Activated B cell treated with CpG ODN at 0.5 μM for 24 hours (primary cell): ENCODE measurements around the gene MRPL28. TPM values are rescaled to one million over a fixed set of nuclear protein-coding genes. Genes with fewer than 3 reads are reported as not detected.
"Not testable (repeated sequence)": the region's sequence is repeated elsewhere in the genome, so short reads cannot be mapped to it uniquely, and the experiment has no call there.

Experiments
- ATAC-seq: fragments of 200-7000 bp; cut with Tn5 transposase; one replicate; pipeline ENCODE4 v1.10.0; 2021; ENCODE audit warnings: low read depth, mild to moderate bottlenecking, moderate library complexity
- CTCF ChIA-PET: fragments of 350-600 bp; sonication (Branson Sonifier 250); formaldehyde crosslinking; loops from one replicate; lab custom pipeline; 2021; ENCODE audit warnings: antibody characterized with exemption; lab: Charles Lee
- POLR2A ChIA-PET: fragments of 350-600 bp; sonication (Branson Sonifier 250); formaldehyde crosslinking; loops from one replicate; lab custom pipeline; 2021; ENCODE audit warnings: antibody characterized with exemption; lab: Charles Lee
- DNase-seq: peaks from one replicate; pipeline ENCODE4 v3.0.0; 2022
- H3K27ac Mint-ChIP-seq: one replicate; pipeline ENCODE4 v1.8.0; 2020; ENCODE audit warnings: mixed read lengths
- H3K27me3 Mint-ChIP-seq: one replicate; pipeline ENCODE4 v1.8.0; 2021; ENCODE audit warnings: mixed read lengths
- H3K36me3 Mint-ChIP-seq: one replicate; pipeline ENCODE4 v1.8.0; 2021; ENCODE audit warnings: low read depth, mixed read lengths
- H3K4me1 Mint-ChIP-seq: one replicate; pipeline ENCODE4 v1.8.0; 2021; ENCODE audit warnings: mixed read lengths
- H3K4me3 Mint-ChIP-seq: one replicate; pipeline ENCODE4 v1.8.0; 2020; ENCODE audit warnings: mild to moderate bottlenecking, mixed read lengths
- H3K9me3 Mint-ChIP-seq: one replicate; pipeline ENCODE4 v1.8.0; 2020; ENCODE audit warnings: mixed read lengths
- CTCF ChIP-seq: fragments of 200-600 bp; IDR thresholded peaks from one replicate; pipeline ENCODE4 v1.8.0; 2022; ENCODE audit warnings: antibody characterized with exemption, mild to moderate bottlenecking
- intact Hi-C: fragments of 100-400 bp; cut with micrococcal nuclease; formaldehyde crosslinking; loops from one replicate; pipeline ENCODE4 v1.15.1; 2024
- total RNA-seq: library from RNA; stranded (reverse); gene quantifications from 2 replicates; pipeline ENCODE4 v1.2.3, GENCODE V29; 2022

The MRPL28 gene
- total RNA-seq, 1 donor from 2014 or later, result 82.4 TPM

GRCh38 chr16:345772-346171 lies 24.6 kb downstream of the MRPL28 start:
- Mint-ChIP-seq H3K27me3 (no peaks in the 10 kb centered on the region), H3K9me3 (no peaks in the 10 kb centered on the region), H3K27ac (no peak overlapping the region), H3K36me3 (peaks cover 54% of the 10 kb centered on the region), H3K4me1 (peaks cover 50% of the 10 kb centered on the region), H3K4me3 (no peak overlapping the region)
- POLR2A ChIA-PET, result no interaction called here
- no peak for DNase-seq
- CTCF ChIA-PET, result no interaction called here
- no peak for TF ChIP-seq CTCF
- ATAC-seq, result no peak
- intact Hi-C loops, result no loop called here

DNA sequence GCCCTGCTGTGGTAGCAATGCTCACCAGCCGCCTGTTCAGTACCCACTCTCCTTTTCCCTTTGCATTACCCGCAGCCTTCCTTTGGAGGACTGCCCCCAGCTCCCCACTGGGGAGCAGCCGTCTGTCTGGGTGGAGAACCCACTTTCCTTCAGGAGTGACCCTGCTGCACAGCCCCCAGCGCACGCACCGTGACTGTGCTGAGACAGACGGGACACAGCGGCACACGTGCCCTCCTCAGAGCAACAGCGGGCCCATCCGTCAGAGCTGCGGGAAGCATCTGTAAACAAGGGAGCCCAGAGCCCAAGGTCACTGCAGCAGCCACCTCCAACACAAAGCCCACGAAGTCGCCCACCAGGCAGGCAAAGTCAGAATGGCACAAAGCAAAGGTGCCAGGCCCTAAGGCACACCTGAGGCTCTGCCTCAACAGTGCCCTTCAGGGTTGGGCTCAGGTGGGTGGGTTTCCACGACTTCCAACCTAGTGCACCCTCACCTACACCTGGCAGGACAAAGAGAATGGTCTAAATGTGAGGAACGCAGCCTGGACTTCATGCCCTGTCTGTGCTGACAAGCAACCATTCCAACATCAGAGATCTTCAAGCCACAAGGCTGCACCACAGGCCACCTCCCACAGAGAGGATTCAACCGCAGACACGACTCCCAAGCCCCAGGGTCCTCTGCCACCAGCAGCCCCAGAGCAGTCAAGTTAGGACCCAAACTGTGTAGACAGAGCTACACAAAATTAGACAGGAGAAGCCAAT lies 27.7 kb downstream of the MRPL28 start:
- DNase-seq, result no peak
- POLR2A ChIA-PET, result no interaction called here
- no peaks in the 10 kb centered on the region for H3K9me3 Mint-ChIP-seq
- ATAC-seq, result no peak
- H3K4me3 Mint-ChIP-seq, result no peak overlapping the region
- H3K36me3 Mint-ChIP-seq, result peaks cover 44% of the 10 kb centered on the region
- peaks cover 52% of the 10 kb centered on the region for H3K4me1 Mint-ChIP-seq
- no peaks in the 10 kb centered on the region for H3K27me3 Mint-ChIP-seq
- H3K27ac Mint-ChIP-seq, result no peak overlapping the region
- CTCF ChIA-PET, result no interaction called here
- intact Hi-C loops, result no loop called here
- no peak for TF ChIP-seq CTCF

DNA sequence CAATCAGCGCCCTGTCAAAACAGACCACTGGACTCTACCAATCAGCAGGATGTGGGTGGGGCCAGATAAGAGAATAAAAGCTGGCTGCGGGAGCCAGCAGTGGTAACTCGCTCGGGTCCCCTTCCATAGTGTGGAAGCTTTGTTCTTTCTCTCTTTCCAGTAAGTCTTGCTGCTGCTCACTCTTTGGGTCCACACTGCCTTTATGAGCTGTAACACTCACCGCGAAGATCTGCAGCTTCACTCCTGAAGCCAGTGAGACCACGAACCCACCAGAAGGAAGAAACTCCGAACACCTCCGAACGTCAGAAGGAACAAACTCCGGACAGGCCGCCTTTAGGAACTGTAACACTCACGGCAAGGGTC lies 28.4 kb downstream of the MRPL28 start:
- H3K27me3 Mint-ChIP-seq, H3K4me3 Mint-ChIP-seq, H3K27ac Mint-ChIP-seq, ATAC-seq, POLR2A ChIA-PET, intact Hi-C loops, H3K9me3 Mint-ChIP-seq, DNase-seq, CTCF ChIA-PET: not testable (repeated sequence)
- peaks cover 39% of the 10 kb centered on the region for H3K36me3 Mint-ChIP-seq
- H3K4me1 Mint-ChIP-seq, result peaks cover 49% of the 10 kb centered on the region

- H3K36me3 Mint-ChIP-seq, result peaks cover 35% of the 10 kb centered on the region
- H3K27me3 Mint-ChIP-seq, ATAC-seq, CTCF ChIA-PET, POLR2A ChIA-PET, H3K4me3 Mint-ChIP-seq, H3K27ac Mint-ChIP-seq, intact Hi-C loops, DNase-seq, H3K9me3 Mint-ChIP-seq: not testable (repeated sequence)
- peaks cover 52% of the 10 kb centered on the region for H3K4me1 Mint-ChIP-seq
Measured at GRCh38 chr16:341095-341973, 29.0 kb downstream of the MRPL28 start.

- H3K9me3 Mint-ChIP-seq, result no peaks in the 10 kb centered on the region
- H3K36me3 Mint-ChIP-seq, result peaks cover 27% of the 10 kb centered on the region
- intact Hi-C loops, result no loop called here
- DNase-seq, result no peak
- H3K4me1 Mint-ChIP-seq, result peaks cover 57% of the 10 kb centered on the region
- ATAC-seq, result no peak
- no peak overlapping the region for H3K27ac Mint-ChIP-seq
- CTCF ChIA-PET, result no interaction called here
- POLR2A ChIA-PET, result no interaction called here
- TF ChIP-seq CTCF, result no peak
- no peak overlapping the region for H3K4me3 Mint-ChIP-seq
- H3K27me3 Mint-ChIP-seq, result no peaks in the 10 kb centered on the region
Measured at GRCh38 chr16:340370-341091, 29.8 kb downstream of the MRPL28 start.
